Left ventricle myocardium inferior (tissue), 1 donor: Measurements from ENCODE around the gene RFC1. TPM values are rescaled to one million over a fixed set of nuclear protein-coding genes. Genes with fewer than 3 reads are reported as not detected.
"Not testable (repeated sequence)": the region's sequence is repeated elsewhere in the genome, so short reads cannot be mapped to it uniquely, and the experiment has no call there.

ENCODE experiments used
- DNase-seq: peaks from one replicate; pipeline ENCODE4 v3.0.0-alpha.2; 2020
- H3K27ac ChIP-seq: fragments of 200-600 bp; replicated peaks from 2 replicates; pipeline ENCODE4 v1.8.0; 2021
- H3K27me3 ChIP-seq: fragments of 200-600 bp; 2 replicates; pipeline ENCODE4 v1.8.0; 2021; ENCODE audit warnings: low read depth
- H3K36me3 ChIP-seq: fragments of 200-600 bp; 2 replicates; pipeline ENCODE4 v1.8.0; 2021
- H3K4me1 ChIP-seq: fragments of 200-600 bp; 2 replicates; pipeline ENCODE4 v1.8.0; 2021
- H3K4me3 ChIP-seq: fragments of 200-600 bp; 2 replicates; pipeline ENCODE4 v1.8.0; 2021; ENCODE audit warnings: mild to moderate bottlenecking, moderate library complexity
- H3K9me3 ChIP-seq: fragments of 200-600 bp; replicated peaks from 2 replicates; pipeline ENCODE4 v1.8.0; 2021
- CTCF ChIP-seq: fragments of 200-600 bp; IDR thresholded peaks from 2 replicates; pipeline ENCODE4 v1.8.0; 2021; ENCODE audit warnings: antibody characterized with exemption, mild to moderate bottlenecking, borderline replicate concordance
- intact Hi-C: fragments of 100-400 bp; cut with micrococcal nuclease; formaldehyde crosslinking; loops from one replicate; pipeline ENCODE4 v1.11.0; 2022
- total RNA-seq: library from RNA; stranded (reverse); fragmentation: NEBNext Ultra II Directional; extraction: Animal tissue kit (Norgen Biotek cat#: 25700); gene quantifications from one replicate; pipeline ENCODE4 v1.2.1, GENCODE V29; 2021
- donor health status: DM: no; HTN: yes; CAD: no; lungs with severe emphysema.

Gene RFC1
- total RNA-seq, 1 donor from 2014 or later: 22.0 TPM

GRCh38 chr4:39375478-39375877, 9.3 kb upstream of the RFC1 start:
- Histone ChIP-seq H3K9me3 (peaks cover 14% of the 10 kb centered on the region), H3K27me3 (peaks cover 6% of the 10 kb centered on the region), H3K4me3 (no peak overlapping the region), H3K36me3 (no peaks in the 10 kb centered on the region), H3K4me1 (no peaks in the 10 kb centered on the region), H3K27ac (no peak overlapping the region)
- TF ChIP-seq CTCF: no peak
- intact Hi-C loops: no loop called here
- DNase-seq: no peak

- H3K9me3 ChIP-seq, H3K36me3 ChIP-seq, H3K27me3 ChIP-seq, H3K27ac ChIP-seq, H3K4me3 ChIP-seq, DNase-seq, H3K4me1 ChIP-seq, intact Hi-C loops: not testable (repeated sequence)
Measured at GRCh38 chr4:39371209-39371608, 5.0 kb upstream of the RFC1 start.

GRCh38 chr4:39369301-39369700, 3.1 kb upstream of the RFC1 start:
- intact Hi-C loops: no loop called here
- H3K36me3 ChIP-seq: no peaks in the 10 kb centered on the region
- no peak for TF ChIP-seq CTCF
- H3K4me3 ChIP-seq: no peak overlapping the region
- H3K4me1 ChIP-seq: peaks cover 26% of the 10 kb centered on the region
- no peak for DNase-seq
- peaks cover 5% of the 10 kb centered on the region for H3K9me3 ChIP-seq
- no peak overlapping the region for H3K27ac ChIP-seq
- no peaks in the 10 kb centered on the region for H3K27me3 ChIP-seq

- intact Hi-C loops: no loop called here
- peaks cover 33% of the 10 kb centered on the region for H3K4me1 ChIP-seq
- no peak for DNase-seq
- no peak overlapping the region for H3K4me3 ChIP-seq
- no peak for TF ChIP-seq CTCF
- H3K27ac ChIP-seq: no peak overlapping the region
- H3K27me3 ChIP-seq: no peaks in the 10 kb centered on the region
- H3K36me3 ChIP-seq: no peaks in the 10 kb centered on the region
- H3K9me3 ChIP-seq: peaks cover 5% of the 10 kb centered on the region
Measured at GRCh38 chr4:39367166-39367565, 1.0 kb upstream of the RFC1 start.

- H3K9me3 ChIP-seq: no peaks in the 10 kb centered on the region
- H3K27me3 ChIP-seq: no peaks in the 10 kb centered on the region
- no peak for DNase-seq
- peak overlapping the region; percentile 90 for H3K4me3 ChIP-seq
- intact Hi-C loops: no loop called here
- H3K36me3 ChIP-seq: peaks cover 4% of the 10 kb centered on the region
- peak overlapping the region; percentile 80 for H3K27ac ChIP-seq
- no peak for TF ChIP-seq CTCF
- peaks cover 33% of the 10 kb centered on the region for H3K4me1 ChIP-seq
Measured at GRCh38 chr4:39365360-39365759, 802 bp downstream of the RFC1 start.

- Histone ChIP-seq H3K27me3 (no peaks in the 10 kb centered on the region), H3K9me3 (no peaks in the 10 kb centered on the region), H3K27ac (no peak overlapping the region), H3K36me3 (peaks cover 4% of the 10 kb centered on the region), H3K4me3 (no peak overlapping the region), H3K4me1 (peaks cover 33% of the 10 kb centered on the region)
- intact Hi-C loops: no loop called here
- no peak for TF ChIP-seq CTCF
- DNase-seq: no peak
Measured at GRCh38 chr4:39363773-39364393, 2.3 kb downstream of the RFC1 start.
